ES-I3 (cell line): ENCODE data around the gene PPIP5K1.
"Not testable (repeated sequence)": the region's sequence is repeated elsewhere in the genome, so short reads cannot be mapped to it uniquely, and the experiment has no call there.

Source experiments
- H3K36me3 ChIP-seq: 2 replicates; pipeline ENCODE4 v1.6.1; 2013; ENCODE audit warnings: mild to moderate bottlenecking, low read length, control low read depth, moderate library complexity; ENCODE audit not compliant: insufficient read depth
- H3K4me1 ChIP-seq: 2 replicates; pipeline ENCODE4 v1.6.1; 2013; ENCODE audit warnings: mild to moderate bottlenecking, control low read depth, low read length; ENCODE audit not compliant: insufficient read depth
- H3K9ac ChIP-seq: 2 replicates; pipeline ENCODE4 v1.6.1; 2013; ENCODE audit warnings: low read depth, mild to moderate bottlenecking, low read length, moderate library complexity
- H3K9me3 ChIP-seq: 2 replicates; pipeline ENCODE4 v1.6.1; 2013; ENCODE audit warnings: mild to moderate bottlenecking, low read length, moderate library complexity; ENCODE audit not compliant: control insufficient read depth, insufficient read depth

The PPIP5K1 gene

GRCh38 chr15:43563793-43564192 lies 26.2 kb downstream of the PPIP5K1 start:
- H3K4me1 ChIP-seq, H3K9ac ChIP-seq, H3K9me3 ChIP-seq, H3K36me3 ChIP-seq: not testable (repeated sequence)

- not testable (repeated sequence) for H3K9me3 ChIP-seq, H3K36me3 ChIP-seq, H3K9ac ChIP-seq, H3K4me1 ChIP-seq
Observed at GRCh38 chr15:43562753-43563152, 27.3 kb downstream of the PPIP5K1 start.

- Histone ChIP-seq H3K9ac (no peak overlapping the region), H3K9me3 (no peaks in the 10 kb centered on the region), H3K36me3 (no peaks in the 10 kb centered on the region), H3K4me1 (no peaks in the 10 kb centered on the region)
Observed at GRCh38 chr15:43552986-43553385, 37.0 kb downstream of the PPIP5K1 start.

- Histone ChIP-seq H3K9me3 (no peaks in the 10 kb centered on the region), H3K9ac (no peak overlapping the region), H3K4me1 (no peaks in the 10 kb centered on the region), H3K36me3 (no peaks in the 10 kb centered on the region)
Observed at GRCh38 chr15:43552256-43552655, 37.8 kb downstream of the PPIP5K1 start.

GRCh38 chr15:43550527-43551363 lies 39.3 kb downstream of the PPIP5K1 start:
- Histone ChIP-seq H3K4me1 (no peaks in the 10 kb centered on the region), H3K9ac (no peak overlapping the region), H3K36me3 (no peaks in the 10 kb centered on the region), H3K9me3 (no peaks in the 10 kb centered on the region)

- Histone ChIP-seq H3K9me3 (no peaks in the 10 kb centered on the region), H3K4me1 (no peaks in the 10 kb centered on the region), H3K9ac (no peak overlapping the region), H3K36me3 (peaks cover 3% of the 10 kb centered on the region; the same call in 1 of the 2 replicates)
Observed at GRCh38 chr15:43547539-43547938, 42.5 kb downstream of the PPIP5K1 start.

- Histone ChIP-seq H3K4me1 (no peaks in the 10 kb centered on the region), H3K9me3 (no peaks in the 10 kb centered on the region), H3K36me3 (peaks cover 3% of the 10 kb centered on the region; the same call in 1 of the 2 replicates), H3K9ac (no peak overlapping the region)
Observed at GRCh38 chr15:43545426-43545825, 44.6 kb downstream of the PPIP5K1 start.

- Histone ChIP-seq H3K9me3 (no peaks in the 10 kb centered on the region), H3K9ac (no peak overlapping the region), H3K4me1 (no peaks in the 10 kb centered on the region), H3K36me3 (peaks cover 3% of the 10 kb centered on the region; the same call in 1 of the 2 replicates)
Observed at GRCh38 chr15:43544266-43544665, 45.7 kb downstream of the PPIP5K1 start.

GRCh38 chr15:43541785-43542184 lies 48.2 kb downstream of the PPIP5K1 start:
- Histone ChIP-seq H3K36me3 (peaks cover 3% of the 10 kb centered on the region; the same call in 1 of the 2 replicates), H3K4me1 (no peaks in the 10 kb centered on the region), H3K9ac (no peak overlapping the region), H3K9me3 (no peaks in the 10 kb centered on the region)

- no peaks in the 10 kb centered on the region for H3K9me3 ChIP-seq
Observed at GRCh38 chr15:43538091-43538490, 51.9 kb downstream of the PPIP5K1 start.

GRCh38 chr15:43534897-43535296 lies 55.1 kb downstream of the PPIP5K1 start:
- H3K4me1 ChIP-seq = peaks cover 15% of the 10 kb centered on the region; the same call in 1 of the 2 replicates
- H3K36me3 ChIP-seq = no peaks in the 10 kb centered on the region
- H3K9ac ChIP-seq = no peak overlapping the region
- no peaks in the 10 kb centered on the region for H3K9me3 ChIP-seq

More at GRCh38 chr15:43538091-43538490, 51.9 kb downstream of the PPIP5K1 start:
- Histone ChIP-seq H3K36me3 (no peaks in the 10 kb centered on the region; the same call in 1 of the 2 replicates), H3K9ac (no peak overlapping the region), H3K4me1 (no peaks in the 10 kb centered on the region)

GRCh38 chr15:43532826-43533225 lies 57.2 kb downstream of the PPIP5K1 start:
- H3K36me3 ChIP-seq, H3K9me3 ChIP-seq, H3K9ac ChIP-seq: not testable (repeated sequence)
- H3K4me1 ChIP-seq = peaks cover 15% of the 10 kb centered on the region; the same call in 1 of the 2 replicates

GRCh38 chr15:43531018-43531670 lies 58.9 kb downstream of the PPIP5K1 start:
- peaks cover 15% of the 10 kb centered on the region; the same call in 1 of the 2 replicates for H3K4me1 ChIP-seq
- H3K9ac ChIP-seq = no peak overlapping the region
- H3K36me3 ChIP-seq = no peaks in the 10 kb centered on the region; the same call in 1 of the 2 replicates
- no peaks in the 10 kb centered on the region for H3K9me3 ChIP-seq

- no peaks in the 10 kb centered on the region; the same call in 1 of the 2 replicates for H3K36me3 ChIP-seq
- H3K4me1 ChIP-seq = peaks cover 15% of the 10 kb centered on the region; the same call in 1 of the 2 replicates
- no peak overlapping the region for H3K9ac ChIP-seq
- no peaks in the 10 kb centered on the region for H3K9me3 ChIP-seq
Observed at GRCh38 chr15:43529587-43530345, 60.2 kb downstream of the PPIP5K1 start.
